CMK (cell line): ENCODE measurements around the gene MAZ.
A peak's percentile ranks its signal among the peaks of the same experiment; 100 is the strongest.

Source experiments
- DNase-seq: peaks from one replicate; pipeline ENCODE4 v3.0.0-alpha.2; 2010; ENCODE audit warnings: low read depth

MAZ gene

DNA sequence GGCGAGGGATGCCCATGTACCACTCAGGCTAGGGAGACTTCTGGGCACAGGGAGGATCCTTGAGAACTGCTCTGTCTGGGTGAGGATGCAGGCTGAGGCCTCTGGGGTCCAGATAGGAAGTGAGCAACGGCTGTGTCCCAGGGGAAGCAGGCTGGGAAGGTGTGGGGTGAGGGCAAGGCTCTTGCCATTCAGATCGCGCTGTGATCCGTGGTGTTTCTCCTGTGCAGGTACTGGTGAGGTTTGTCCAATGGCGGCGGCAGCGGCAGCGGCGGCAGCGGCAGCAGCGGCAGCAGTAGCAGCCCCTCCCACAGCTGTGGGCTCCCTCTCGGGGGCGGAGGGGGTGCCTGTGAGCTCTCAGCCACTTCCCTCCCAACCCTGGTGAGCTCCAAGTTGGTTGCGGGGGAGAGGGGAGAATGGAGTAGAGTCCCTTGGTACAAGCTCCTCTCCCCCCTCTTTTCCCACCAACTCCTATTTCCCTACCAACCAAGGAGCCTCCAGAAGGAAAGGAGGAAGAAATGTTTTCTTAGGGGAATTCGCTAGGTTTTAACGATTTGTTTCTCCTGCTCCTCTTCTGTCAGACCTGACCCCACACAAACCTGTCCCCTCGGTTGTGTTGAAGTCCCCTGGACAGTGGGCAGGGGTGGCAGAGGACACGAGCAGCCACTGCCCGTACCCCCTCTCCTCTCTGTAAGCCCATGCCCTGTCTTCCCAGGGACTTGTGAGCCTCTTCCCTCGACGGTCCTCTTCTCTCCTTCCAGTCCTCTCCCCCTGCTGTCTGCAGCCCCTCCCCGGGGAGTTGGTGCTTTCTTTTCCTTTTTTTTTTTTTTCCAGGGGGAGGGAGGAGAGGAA is 3.7 kb downstream of the MAZ start:
- DNase-seq, result no peak

DNA sequence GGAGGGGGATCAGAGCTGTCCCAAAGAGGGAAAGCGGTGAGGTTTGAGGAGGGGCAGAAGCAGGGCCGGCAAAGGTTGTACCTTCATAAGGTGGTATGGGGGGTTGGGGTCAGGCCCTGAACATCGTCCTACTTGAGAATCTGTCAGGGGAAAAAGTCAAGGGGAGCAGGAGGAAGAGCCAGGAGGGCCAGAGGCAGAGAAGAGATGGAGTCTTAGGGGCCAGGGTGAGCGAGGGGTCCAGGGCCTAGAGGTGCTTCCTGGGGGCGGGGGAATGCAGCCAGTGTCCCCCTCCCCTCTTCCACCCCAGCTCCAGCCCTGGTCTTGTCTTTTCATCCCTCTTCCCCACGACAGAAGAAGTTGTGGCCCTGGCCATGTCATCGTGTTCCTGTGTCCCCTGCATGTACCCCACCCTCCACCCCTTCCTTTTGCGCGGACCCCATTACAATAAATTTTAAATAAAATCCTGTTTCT is 4.4 kb downstream of the MAZ start:
- DNase-seq, result no peak

DNA sequence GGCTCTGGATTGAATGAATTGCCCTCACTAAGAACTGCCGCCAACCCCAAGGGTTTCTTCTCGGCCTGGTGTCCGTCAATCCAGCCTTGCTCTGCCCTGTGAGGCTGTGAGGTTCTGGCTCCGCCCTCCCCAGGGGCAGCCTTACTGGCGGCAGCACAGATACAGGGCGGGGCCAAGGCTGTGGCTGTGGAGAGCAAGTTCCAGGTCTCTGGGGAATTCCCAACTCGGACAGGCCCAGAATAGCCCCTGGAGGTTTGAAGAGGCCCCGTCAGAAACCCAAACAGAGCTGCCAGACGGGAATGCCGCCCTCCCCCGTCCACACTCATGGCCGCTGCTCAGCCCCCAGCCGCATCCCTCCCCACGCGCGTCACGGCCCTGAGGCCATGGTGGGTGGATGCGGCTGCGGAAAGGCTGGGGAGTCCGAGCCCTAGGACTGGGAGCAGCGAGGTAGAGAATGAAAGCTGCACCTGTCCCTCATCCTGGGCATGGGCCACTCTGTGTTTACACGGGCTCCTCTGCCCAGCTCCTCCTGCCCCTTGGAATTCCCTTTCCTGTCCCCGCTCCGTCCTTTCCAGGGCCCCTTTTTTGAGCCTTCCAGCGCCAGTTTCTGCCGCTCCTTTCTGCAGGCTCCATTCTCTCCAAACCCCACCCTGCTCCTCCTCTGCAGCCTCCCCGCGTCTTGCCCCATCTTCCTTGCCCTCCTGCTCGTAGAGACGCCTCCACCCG is 5.0 kb downstream of the MAZ start:
- peak; percentile 82 for DNase-seq

DNA sequence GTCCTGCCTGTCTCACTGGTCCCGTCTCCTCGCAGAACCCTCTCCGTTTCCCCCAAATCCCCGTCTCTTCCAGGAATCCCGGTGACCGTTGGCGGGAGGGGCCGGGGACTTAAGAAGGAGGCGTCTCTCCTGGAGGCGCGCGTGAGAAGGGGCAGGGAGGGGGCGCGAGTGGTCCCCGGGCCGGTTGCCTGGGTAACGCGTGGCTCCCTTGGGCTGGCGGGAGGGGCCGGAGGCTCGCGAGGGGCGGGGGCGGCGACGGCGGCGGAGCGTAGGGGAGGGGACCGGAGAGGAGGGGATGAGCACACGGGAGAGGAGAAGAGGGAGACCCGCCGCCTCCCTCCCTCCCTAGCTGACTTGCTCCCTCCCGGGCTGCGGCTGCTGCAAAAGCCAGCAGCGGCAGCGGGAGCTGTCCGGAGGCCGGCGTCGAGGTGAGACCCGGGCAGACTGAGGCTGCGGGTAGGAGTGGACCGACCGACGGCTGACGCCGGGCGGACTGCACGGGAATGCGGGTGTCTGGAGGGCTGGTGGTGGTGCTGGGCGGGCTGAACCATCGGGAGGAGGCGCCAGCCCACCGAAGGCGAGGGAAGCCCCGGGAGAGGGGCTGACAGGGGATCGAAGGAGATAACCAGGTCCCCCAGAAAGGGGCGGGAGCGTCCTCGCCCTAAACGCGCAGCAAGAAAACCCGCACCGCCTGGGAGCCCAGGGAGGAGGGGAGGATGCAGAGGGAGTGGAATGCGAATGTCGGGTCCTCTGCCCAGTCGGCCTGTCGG is 5.8 kb downstream of the MAZ start, which contains the start of gene PRRT2:
TSS of gene PRRT2 (plus strand) at position 298 of the 770 bp plus-strand sequence. CDS start 862 bp downstream, outside the sequence.
- DNase-seq, result no peak

DNA sequence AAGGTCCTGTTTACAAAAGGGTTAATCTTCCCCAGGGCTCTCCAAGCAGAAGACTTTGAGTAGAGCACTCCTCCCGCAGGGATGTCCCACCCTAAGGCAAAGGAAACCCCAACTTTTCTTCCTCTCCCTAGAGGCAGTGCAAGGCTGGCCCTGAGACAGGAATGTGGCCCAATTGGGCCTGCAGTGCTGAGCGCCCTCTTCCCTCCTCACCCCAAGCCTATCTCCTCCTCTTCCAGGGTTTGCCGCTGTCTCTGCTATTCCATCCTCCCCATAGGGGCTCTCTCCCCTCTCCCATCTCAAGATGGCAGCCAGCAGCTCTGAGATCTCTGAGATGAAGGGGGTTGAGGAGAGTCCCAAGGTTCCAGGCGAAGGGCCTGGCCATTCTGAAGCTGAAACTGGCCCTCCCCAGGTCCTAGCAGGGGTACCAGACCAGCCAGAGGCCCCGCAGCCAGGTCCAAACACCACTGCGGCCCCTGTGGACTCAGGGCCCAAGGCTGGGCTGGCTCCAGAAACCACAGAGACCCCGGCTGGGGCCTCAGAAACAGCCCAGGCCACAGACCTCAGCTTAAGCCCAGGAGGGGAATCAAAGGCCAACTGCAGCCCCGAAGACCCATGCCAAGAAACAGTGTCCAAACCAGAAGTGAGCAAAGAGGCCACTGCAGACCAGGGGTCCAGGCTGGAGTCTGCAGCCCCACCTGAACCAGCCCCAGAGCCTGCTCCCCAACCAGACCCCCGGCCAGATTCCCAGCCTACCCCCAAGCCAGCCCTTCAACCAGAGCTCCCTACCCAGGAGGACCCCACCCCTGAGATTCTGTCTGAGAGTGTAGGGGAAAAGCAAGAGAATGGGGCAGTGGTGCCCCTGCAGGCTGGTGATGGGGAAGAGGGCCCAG is 6.7 kb downstream of the MAZ start:
- DNase-seq, result no peak

DNA sequence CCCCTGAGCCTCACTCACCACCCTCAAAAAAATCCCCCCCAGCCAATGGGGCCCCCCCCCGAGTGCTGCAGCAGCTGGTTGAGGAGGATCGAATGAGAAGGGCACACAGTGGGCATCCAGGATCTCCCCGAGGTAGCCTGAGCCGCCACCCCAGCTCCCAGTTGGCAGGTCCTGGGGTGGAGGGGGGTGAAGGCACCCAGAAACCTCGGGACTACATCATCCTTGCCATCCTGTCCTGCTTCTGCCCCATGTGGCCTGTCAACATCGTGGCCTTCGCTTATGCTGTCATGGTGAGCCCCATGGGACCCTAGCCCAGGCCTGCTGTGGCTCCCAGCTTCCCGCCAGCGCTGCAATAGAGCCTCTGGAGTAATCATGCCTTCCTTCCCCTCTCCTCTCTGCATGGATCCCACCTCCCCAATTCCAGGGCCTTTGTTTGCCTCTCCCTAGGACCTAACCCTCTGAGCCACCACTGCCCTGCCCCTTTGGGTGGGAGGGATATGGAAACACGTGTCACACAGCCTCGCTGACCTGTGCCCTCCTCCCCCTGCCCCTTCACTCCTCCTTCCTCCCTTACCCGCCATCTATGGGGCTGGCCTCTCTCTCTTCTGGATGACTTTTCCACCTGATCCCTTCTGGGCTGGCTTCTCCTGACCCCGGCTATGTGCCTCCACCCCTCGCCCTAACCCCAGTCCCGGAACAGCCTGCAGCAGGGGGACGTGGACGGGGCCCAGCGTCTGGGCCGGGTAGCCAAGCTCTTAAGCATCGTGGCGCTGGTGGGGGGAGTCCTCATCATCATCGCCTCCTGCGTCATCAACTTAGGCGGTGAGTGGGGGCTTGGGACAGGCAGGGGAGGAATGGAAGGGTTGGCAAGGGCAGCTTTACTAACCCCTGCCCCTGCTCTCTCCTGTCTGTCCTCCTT is 7.6 kb downstream of the MAZ start:
- no peak for DNase-seq

DNA sequence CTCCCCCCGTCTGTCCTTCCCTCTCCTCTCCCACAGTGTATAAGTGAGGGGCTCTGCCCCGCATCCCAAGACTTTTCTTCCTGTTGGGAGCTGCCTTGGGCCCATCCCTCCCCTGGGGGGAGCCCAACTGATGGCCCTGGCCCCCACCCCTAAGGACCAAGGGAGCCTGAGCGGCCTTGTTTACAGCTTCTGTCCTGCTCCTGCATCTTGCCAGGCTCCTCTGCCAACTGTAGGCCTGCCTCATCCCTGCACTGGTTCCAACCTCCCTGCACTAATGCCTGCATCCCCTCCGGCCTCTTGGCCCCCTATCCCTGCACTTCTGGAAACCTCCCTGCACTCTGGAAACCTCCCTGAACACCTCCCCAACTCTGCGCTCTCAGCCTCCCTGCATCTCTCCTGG is 8.3 kb downstream of the MAZ start:
- no peak for DNase-seq

- DNase-seq, result no peak
Observed at GRCh38 chr16:29815032-29815721, 8.8 kb downstream of the MAZ start.

DNA sequence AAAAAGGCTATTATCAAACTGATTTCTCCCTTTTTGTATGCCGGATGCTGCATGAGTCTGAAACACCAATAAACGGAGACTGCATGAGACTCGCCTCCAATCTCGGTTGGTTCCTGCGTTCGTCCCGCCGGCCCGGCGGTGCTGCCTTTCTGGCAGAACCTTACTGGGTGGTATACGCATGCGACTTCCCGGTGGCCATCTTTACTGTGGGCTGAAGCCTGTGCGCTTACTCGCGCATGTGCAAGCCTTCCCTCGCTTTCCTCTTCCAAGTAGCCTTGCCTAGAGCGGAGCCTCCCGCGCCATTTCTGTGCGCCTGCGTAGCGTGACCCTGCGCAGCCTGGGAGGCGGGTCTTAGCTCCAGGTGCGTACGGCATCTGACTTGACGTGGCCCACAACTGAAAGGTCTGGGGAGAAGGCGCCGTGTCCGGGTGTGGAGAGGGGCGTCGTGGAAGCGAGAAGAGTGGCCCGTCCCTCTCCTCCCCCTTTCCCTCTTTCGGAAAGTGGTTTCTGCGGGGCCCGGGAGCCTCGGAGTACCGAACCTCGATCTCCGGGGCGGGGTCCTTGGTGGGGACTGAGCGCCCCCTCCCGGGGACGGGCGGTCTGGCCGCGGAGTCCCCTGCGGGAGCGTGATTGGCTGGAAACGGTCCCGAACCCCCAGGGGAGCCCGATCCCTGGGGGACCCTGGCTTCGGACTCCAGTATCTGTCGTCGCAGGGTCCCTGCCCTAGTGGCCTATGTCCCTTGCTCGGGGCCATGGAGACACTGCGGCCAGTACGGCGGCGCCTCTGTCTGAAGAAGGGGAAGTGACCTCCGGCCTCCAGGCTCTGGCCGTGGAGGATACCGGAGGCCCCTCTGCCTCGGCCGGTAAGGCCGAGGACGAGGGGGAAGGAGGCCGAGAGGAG is 9.7 kb downstream of the MAZ start, which contains the start of gene PAGR1:
TSS of gene PAGR1 (plus strand) at position 360 of the 901 bp plus-strand sequence. CDS start at position 734, 374 bp downstream.
- DNase-seq, result peak; percentile 97

- DNase-seq, result no peak
Observed at GRCh38 chr16:29816694-29817441, 10.5 kb downstream of the MAZ start.

GRCh38 chr16:29818082-29818481 is 11.8 kb downstream of the MAZ start:
- DNase-seq, result no peak

- DNase-seq, result no peak
Observed at GRCh38 chr16:29819506-29819905, 13.2 kb downstream of the MAZ start.

GRCh38 chr16:29820271-29820701 is 14.0 kb downstream of the MAZ start, which contains the start of gene MVP:
Gene MVP, plus strand, starts transcription at chr16:29820462. Its CDS starts 10,088 bp downstream, at chr16:29830550.
- no peak for DNase-seq

DNA sequence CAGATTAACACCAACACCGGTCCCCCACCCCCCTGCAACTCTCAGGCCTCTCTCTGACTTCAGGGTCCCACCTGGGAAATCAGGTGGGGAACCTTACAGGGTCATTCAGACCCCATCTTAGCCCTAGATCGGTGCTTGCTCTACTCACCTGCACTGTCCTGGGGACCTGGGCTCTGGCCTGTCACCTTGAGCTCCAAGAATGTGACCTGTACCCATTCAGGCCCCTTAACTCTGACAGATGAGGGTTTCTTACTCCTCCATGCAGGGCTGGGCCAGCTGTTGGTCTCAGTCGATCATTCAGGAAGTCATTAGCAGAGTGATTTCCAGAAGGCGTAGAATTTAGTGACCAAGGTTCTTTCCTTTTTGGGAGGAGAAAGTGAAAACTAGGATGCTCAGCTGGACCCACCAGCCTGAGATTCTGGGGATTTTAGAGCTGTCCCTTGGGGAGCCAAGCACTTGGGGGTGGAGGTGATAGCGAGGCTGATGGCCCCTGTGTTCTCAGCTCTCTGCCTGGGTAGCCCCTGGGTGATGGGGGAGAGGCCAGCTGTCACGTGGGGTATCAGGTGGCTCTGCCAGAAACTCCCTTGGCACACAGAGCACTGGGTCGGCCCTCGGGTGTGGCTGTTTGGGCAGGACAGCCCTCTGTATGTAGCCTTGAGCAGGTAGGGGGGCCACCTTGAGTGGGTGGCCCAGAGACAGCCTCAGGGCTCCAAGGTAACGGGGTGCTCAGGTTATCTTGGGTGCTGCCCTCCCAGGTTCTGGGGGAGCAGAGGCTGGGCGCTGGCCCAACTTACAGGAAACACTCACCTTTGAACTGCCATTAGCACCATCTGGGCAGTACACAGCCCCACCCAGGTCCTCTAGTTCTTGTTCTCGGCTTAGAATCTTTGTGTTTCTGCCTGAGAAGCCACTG is 14.7 kb downstream of the MAZ start:
- no peak for DNase-seq

GRCh38 chr16:29821643-29822115 is 15.3 kb downstream of the MAZ start:
- DNase-seq, result no peak

GRCh38 chr16:29824589-29825144 is 18.3 kb downstream of the MAZ start:
- no peak for DNase-seq
